Measurements from ENCODE around the gene CACNA2D3. TPM values are rescaled to one million over a fixed set of nuclear protein-coding genes. Genes with fewer than 3 reads are reported as not detected.

CACNA2D3 gene
- polyA plus RNA-seq, 1 donor from 2014 or later = 26.2 TPM

DNA sequence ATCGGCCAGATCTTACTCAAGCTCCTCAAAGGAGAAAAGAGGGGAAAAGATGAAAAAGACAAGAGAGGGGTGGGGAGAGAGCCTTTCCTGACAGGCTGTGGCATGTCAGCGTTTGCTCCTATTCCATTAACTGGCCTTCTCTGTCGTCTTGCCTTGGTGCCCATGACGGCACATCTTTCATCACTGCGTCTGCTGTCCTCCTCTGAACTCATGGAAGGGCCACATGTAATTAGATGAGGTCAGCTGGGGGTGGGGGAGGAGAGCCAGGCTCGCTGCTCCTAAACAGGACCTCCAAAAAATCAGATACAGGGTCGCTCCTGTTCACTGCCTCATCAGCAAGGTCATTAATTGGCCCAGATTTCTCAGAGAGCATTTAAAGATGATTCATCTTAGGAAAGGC lies 755.8 kb downstream of the CACNA2D3 start:
- Histone ChIP-seq H4K20me1 (ENCODE audit: insufficient read depth) (no peaks in the 10 kb centered on the region), H3K9ac (ENCODE audit: low read length) (no peak overlapping the region), H3K9me2 (ENCODE audit: insufficient read depth, low read length) (no peaks in the 10 kb centered on the region), H3K9me3 (ENCODE audit: low read length) (no peaks in the 10 kb centered on the region), H2AFZ (ENCODE audit: low read depth, low read length) (no peak overlapping the region), H3K27me3 (ENCODE audit: insufficient read depth, low read depth, low read length) (no peaks in the 10 kb centered on the region), H3K27ac (ENCODE audit: low read length) (no peak overlapping the region), H3K36me3 (ENCODE audit: insufficient read depth, low read length) (no peaks in the 10 kb centered on the region), H3K79me2 (replicated peaks; ENCODE audit: insufficient read depth, low read length) (no peaks in the 10 kb centered on the region), H3K4me3 (ENCODE audit: low read length) (no peak overlapping the region), H3K4me2 (ENCODE audit: low read length) (no peak overlapping the region), H3F3A (ENCODE audit: insufficient read depth, low read length, poor library complexity, severe bottlenecking) (no peaks in the 10 kb centered on the region)
- TF ChIP-seq POLR2AphosphoS5 (IDR thresholded peaks at IDR 0.05) = no peak
- no peak for TF ChIP-seq MXI1 (conservative IDR thresholded peaks at IDR 0.05; ENCODE audit: poor library complexity, severe bottlenecking)
- no peak for TF ChIP-seq TAF1 (IDR thresholded peaks at IDR 0.05; ENCODE audit: low read depth)
- TF ChIP-seq EZH2 (IDR thresholded peaks at IDR 0.05; ENCODE audit: borderline replicate concordance, insufficient read depth, low read length, poor library complexity, severe bottlenecking) = no peak
- TF ChIP-seq, protein P1, sequence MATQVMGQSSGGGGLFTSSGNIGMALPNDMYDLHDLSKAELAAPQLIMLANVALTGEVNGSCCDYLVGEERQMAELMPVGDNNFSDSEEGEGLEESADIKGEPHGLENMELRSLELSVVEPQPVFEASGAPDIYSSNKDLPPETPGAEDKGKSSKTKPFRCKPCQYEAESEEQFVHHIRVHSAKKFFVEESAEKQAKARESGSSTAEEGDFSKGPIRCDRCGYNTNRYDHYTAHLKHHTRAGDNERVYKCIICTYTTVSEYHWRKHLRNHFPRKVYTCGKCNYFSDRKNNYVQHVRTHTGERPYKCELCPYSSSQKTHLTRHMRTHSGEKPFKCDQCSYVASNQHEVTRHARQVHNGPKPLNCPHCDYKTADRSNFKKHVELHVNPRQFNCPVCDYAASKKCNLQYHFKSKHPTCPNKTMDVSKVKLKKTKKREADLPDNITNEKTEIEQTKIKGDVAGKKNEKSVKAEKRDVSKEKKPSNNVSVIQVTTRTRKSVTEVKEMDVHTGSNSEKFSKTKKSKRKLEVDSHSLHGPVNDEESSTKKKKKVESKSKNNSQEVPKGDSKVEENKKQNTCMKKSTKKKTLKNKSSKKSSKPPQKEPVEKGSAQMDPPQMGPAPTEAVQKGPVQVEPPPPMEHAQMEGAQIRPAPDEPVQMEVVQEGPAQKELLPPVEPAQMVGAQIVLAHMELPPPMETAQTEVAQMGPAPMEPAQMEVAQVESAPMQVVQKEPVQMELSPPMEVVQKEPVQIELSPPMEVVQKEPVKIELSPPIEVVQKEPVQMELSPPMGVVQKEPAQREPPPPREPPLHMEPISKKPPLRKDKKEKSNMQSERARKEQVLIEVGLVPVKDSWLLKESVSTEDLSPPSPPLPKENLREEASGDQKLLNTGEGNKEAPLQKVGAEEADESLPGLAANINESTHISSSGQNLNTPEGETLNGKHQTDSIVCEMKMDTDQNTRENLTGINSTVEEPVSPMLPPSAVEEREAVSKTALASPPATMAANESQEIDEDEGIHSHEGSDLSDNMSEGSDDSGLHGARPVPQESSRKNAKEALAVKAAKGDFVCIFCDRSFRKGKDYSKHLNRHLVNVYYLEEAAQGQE (IDR thresholded peaks at IDR 0.05; ENCODE audit: borderline replicate concordance) = no peak
- TF ChIP-seq EP300 (conservative IDR thresholded peaks at IDR 0.05; ENCODE audit: poor library complexity, severe bottlenecking) = no peak
- TF ChIP-seq SMC3 (conservative IDR thresholded peaks at IDR 0.05; ENCODE audit: poor library complexity) = no peak
- TF ChIP-seq RAD21 (conservative IDR thresholded peaks at IDR 0.05) = no peak
- TF ChIP-seq, protein P2, sequence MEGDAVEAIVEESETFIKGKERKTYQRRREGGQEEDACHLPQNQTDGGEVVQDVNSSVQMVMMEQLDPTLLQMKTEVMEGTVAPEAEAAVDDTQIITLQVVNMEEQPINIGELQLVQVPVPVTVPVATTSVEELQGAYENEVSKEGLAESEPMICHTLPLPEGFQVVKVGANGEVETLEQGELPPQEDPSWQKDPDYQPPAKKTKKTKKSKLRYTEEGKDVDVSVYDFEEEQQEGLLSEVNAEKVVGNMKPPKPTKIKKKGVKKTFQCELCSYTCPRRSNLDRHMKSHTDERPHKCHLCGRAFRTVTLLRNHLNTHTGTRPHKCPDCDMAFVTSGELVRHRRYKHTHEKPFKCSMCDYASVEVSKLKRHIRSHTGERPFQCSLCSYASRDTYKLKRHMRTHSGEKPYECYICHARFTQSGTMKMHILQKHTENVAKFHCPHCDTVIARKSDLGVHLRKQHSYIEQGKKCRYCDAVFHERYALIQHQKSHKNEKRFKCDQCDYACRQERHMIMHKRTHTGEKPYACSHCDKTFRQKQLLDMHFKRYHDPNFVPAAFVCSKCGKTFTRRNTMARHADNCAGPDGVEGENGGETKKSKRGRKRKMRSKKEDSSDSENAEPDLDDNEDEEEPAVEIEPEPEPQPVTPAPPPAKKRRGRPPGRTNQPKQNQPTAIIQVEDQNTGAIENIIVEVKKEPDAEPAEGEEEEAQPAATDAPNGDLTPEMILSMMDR (IDR thresholded peaks at IDR 0.05; ENCODE audit: poor library complexity, severe bottlenecking) = no peak

DNA sequence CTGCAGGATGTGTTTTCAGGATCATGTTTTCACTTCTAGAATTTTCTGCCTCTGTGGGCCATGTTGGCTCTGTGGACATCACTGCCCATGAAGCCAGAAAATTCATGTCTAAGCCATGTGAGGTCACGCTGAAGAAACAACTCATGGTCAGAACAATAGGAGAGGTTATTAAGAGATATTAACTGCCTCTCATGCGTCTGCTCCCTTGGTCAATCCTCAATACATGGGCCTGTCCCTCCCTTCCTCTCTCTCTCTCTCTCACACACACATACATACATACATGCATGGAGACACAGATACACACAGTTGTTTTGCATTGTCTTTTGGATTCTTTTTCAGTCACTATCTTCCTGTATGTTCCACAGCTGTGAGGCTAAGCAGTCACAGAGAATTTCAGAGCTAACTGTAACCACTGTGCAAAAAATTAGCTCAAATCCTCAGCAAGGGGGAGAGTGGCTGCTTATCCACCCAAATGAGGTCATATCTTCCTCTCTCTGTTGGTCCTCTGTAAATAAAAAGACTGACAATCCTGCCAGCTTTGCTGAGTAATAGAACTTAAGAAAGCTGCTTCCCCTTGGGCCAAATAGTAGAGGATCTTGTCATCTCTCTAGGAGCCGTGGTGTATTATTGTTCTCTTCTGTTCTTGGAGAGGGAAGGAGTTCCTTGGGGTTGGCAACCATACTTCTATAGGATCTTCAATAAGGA lies 759.9 kb downstream of the CACNA2D3 start:
- no peaks in the 10 kb centered on the region for H3K27me3 ChIP-seq (ENCODE audit: insufficient read depth, low read depth, low read length)
- no peaks in the 10 kb centered on the region for H4K20me1 ChIP-seq (ENCODE audit: insufficient read depth)
- no peaks in the 10 kb centered on the region for H3F3A ChIP-seq (ENCODE audit: insufficient read depth, low read length, poor library complexity, severe bottlenecking)
- H3K4me2 ChIP-seq (ENCODE audit: low read length) = no peak overlapping the region
- H3K36me3 ChIP-seq (ENCODE audit: insufficient read depth, low read length) = no peaks in the 10 kb centered on the region
- H3K4me3 ChIP-seq (ENCODE audit: low read length) = no peak overlapping the region
- H3K27ac ChIP-seq (ENCODE audit: low read length) = no peak overlapping the region
- H3K9me3 ChIP-seq (ENCODE audit: low read length) = no peaks in the 10 kb centered on the region
- H3K79me2 ChIP-seq (replicated peaks; ENCODE audit: insufficient read depth, low read length) = no peaks in the 10 kb centered on the region
- no peaks in the 10 kb centered on the region for H3K9me2 ChIP-seq (ENCODE audit: insufficient read depth, low read length)
- TF ChIP-seq, protein P2 (IDR thresholded peaks at IDR 0.05; ENCODE audit: poor library complexity, severe bottlenecking) = no peak
- TF ChIP-seq SMC3 (conservative IDR thresholded peaks at IDR 0.05; ENCODE audit: poor library complexity) = no peak
- no peak for TF ChIP-seq EP300 (conservative IDR thresholded peaks at IDR 0.05; ENCODE audit: poor library complexity, severe bottlenecking)
- TF ChIP-seq MXI1 (conservative IDR thresholded peaks at IDR 0.05; ENCODE audit: poor library complexity, severe bottlenecking) = no peak
- H2AFZ ChIP-seq (ENCODE audit: low read depth, low read length) = no peak overlapping the region
- no peak overlapping the region for H3K9ac ChIP-seq (ENCODE audit: low read length)

Measured in neural cell (in vitro differentiated cells).